Activated naive CD8-positive, alpha-beta T cell treated with anti-CD3 and anti-CD28 coated beads, Interleukin-2, amount 50 U/mL, for 16 hours (primary cell): ENCODE measurements around the gene TXLNG.

Experiments
- DNase-seq: peaks from one replicate; pipeline ENCODE4 v3.0.0-alpha.2; 2020; ENCODE audit warnings: low read depth, low spot score

Gene TXLNG

DNA sequence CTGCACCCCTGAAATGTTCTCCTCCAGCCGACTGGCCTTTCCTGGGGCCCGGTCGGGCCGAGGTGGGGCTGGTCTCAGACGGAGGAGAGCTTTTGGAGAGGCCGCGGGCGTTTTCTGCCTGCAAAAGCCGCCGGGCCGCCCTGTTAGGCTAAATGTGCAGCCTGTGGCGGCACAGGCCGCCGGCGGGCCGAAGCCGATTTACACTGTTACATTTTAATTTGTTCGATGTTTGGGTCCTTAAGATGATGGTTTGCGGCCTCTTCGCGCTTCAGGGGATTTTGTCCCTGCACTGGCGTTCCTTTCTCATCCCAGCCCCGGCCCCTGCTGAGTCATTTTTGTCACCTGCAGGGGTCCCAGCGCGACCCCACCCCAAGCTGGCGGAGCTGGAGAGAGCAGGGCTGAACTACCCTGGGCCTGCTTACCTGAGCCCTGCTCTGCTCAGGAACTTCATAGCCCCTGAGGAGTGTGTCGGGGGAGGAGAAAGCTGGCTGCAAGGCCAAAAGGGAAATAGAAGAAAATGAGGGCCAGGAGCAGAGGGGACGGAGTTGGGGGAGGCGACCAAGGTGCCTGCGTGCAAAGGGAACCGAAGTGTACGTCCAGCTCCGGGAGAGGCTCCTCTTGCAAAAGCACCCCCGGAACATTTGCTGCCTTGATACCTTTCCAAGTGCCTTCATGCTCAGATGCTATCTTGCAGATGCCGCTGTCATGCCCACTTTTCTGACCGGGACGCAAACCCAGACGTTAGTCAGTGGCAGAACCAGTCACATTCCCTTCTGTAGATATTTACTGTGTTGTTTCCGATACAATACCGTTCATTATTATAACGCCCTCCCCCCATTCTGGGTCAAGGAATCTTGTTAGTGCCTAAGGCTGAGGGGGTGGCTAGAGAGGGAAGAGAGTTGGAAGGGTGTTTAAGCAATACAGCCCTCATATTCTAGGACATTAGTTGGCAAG lies 84.9 kb downstream of the TXLNG start:
- no peak for DNase-seq

DNA sequence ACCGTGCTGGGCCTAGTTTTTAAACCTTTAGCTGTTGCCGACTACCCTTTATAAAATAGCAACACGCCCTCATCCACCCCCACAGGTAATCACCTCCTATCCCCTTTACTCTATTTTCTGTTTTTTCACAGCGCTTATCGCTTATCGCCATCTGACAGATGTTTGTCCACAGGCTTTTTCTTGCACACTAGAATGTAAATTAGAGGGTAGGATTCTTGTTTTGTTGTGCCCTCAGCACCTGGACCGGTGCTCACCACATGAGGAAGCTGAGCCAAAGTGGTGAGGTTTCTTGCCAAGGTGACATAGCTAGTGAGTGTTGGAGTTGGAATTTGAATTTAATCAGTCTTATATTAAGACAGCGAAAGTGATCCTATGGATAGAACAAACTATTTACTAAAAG lies 86.8 kb downstream of the TXLNG start:
- DNase-seq, result no peak

DNA sequence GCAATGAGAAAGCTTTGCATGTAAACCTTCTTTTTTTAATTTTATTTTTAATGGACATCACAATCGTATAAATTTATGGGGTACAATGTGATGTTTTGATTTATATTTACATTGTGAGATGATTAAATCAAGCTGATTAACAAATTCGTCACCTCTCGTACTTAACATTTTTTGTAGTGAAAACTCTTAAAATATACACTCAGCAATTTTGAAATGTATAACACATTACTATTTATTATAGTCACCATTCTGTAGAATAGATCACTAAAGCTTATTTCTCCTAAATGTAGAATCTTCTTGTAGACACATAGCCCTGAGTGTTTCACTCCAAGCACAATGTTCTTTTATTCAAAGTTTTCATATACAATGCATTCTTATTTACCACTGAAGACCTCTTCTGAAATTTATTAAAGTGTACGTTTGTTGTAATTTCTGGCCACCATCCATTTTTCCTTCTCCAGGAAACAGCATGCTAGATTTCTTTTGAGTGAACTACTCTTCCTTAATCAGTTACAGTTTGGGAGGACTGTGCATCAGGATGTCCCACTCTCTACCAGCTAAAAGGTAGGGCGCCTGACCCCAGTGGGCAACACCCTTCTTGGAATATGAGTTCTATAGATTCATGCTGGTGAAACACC lies 88.3 kb downstream of the TXLNG start:
- DNase-seq, result no peak

GRCh38 chrX:16876696-16877095 lies 90.4 kb downstream of the TXLNG start:
- DNase-seq, result no peak

- DNase-seq, result no peak
These were observed 95.9 kb downstream of the TXLNG start for GRCh38 chrX:16882169-16882568.

DNA sequence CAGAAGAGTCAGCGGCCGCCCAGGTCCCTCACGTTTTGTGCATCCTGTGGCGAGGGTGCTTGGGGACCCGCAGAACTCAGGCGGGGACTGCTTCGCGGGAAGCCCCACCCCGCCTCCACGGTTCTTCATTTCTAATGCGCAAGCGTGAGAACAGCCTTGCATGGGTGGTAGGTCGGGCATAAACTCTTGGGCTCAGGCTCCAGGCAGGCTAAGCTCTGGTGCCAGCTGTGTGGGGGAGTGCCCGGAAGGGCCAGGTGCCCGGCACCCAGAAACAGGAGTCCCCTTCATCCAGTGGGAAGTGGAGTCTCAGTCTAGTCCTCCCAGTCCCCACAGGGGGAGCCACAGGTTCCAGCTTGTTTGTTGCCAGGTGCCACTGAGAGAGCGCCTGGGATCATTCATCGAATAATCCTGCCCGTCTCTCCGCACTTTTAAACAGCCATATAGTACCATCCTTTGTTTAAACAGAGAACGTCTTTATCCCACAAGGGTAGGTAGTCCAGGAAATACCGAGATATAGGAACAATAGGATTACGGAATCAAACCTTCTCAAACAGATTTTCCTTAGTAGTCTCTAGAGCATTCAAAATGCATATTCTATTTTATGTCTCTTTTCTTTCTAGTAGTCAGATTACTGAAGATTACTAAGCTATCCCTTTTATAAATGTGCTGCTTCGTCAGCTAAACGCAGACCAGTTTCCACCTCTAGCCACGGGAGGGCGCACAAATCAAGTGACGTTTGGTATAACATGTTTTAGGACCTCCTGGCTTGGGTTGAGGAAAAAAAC lies 96.6 kb downstream of the TXLNG start:
- peak; percentile 33 for DNase-seq

GRCh38 chrX:16883487-16883804 lies 97.2 kb downstream of the TXLNG start:
- no peak for DNase-seq

GRCh38 chrX:16885628-16886027 lies 99.4 kb downstream of the TXLNG start:
- DNase-seq, result no peak

GRCh38 chrX:16892504-16893362 lies 106.5 kb downstream of the TXLNG start:
- DNase-seq, result no peak
